ENCODE results near the gene NAT10.

DNA sequence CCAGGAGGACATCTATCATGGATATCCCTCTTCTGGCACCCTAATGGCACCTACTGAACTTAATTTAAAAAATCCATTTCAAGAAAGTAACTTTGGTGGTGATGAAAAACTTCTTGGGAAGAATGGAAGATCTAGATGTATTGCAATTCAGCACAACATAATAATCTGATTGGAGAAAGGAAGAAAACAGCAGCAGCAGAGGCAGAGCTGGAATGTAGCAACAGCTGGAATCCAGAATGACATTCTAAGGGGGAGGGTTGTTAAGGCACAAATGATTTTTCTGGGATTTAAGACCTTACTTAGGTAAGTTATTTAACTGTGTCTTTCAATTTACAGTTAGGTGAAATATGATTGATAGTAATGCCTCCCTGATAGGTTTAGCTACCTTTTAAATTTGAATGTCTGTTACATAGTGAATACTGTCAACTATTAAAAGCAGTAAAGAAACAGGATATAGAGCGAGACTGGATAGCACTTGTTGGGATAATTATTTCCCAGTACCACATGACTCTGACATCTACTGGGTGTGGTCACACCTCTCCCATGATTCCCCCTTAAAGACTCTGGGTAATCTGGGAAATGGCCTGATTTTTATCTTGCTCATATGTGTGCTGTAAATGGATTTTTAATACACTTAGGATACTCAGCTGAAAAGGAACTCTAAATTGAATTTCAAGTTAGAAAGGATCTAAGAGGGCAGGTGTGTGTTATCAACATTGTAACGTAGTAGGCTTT is 42.2 kb upstream of the NAT10 start:
- no peak for TF ChIP-seq CTCF (conservative IDR thresholded peaks at IDR 0.05; ENCODE audit: low read depth in 2 of 2)
- no peak for TF ChIP-seq JUNB (IDR thresholded peaks at IDR 0.05; ENCODE audit: unreplicated experiment)
